NCI-H345 (cell line): Measurements from ENCODE around the gene DLG2.
"Not testable (repeated sequence)": the region's sequence is repeated elsewhere in the genome, so short reads cannot be mapped to it uniquely, and the experiment has no call there.

Source experiments
- DNase-seq: peaks from one replicate; lab custom pipeline; 2025; lab: John Stamatoyannopoulos, UW

The DLG2 gene

DNA sequence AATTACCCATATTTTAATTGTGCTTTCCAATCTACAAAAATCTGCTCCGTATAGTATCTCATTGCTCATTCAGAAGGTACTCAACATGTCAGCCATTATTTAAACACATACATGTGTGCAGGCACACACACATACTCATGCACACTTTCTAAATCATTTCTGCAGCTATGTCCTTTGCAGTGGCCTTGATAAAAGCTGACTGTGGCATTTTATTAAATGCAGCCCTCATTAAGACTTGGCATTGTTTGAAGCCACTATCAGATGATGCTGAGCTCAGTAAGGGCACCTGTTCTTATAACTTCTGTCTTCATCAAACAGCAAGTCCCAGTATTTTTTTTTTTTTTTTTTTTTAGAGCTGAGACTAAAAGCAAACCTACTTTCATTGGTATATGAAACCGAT, 1269.1 kb downstream of the DLG2 start:
- no peak for DNase-seq

GRCh38 chr11:84355911-84356310, 1271.2 kb downstream of the DLG2 start:
- DNase-seq, result no peak

- DNase-seq, result no peak
These were observed 1281.5 kb downstream of the DLG2 start for GRCh38 chr11:84345597-84345996.

DNA sequence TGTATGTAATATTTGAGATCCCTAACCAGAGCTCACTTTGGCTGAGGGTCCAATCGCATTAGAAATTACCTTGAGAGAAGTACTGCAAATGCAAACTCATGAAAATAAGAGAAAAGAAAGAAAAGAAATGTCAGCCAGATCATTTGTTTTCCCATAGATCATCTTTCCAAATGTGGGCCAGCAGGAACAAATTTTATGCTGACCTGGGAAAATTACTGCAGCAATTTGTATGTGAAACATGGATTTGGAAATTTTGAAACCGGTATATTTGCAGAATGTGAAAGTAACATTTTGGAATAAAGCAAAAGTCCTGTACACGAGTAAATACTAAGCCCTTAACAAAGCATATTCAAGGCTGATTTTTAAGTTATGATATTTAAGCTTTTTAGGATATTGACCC, 1282.1 kb downstream of the DLG2 start:
- no peak for DNase-seq

GRCh38 chr11:84339796-84340195, 1287.3 kb downstream of the DLG2 start:
- no peak for DNase-seq

GRCh38 chr11:84333221-84333620, 1293.9 kb downstream of the DLG2 start:
- DNase-seq, result no peak

DNA sequence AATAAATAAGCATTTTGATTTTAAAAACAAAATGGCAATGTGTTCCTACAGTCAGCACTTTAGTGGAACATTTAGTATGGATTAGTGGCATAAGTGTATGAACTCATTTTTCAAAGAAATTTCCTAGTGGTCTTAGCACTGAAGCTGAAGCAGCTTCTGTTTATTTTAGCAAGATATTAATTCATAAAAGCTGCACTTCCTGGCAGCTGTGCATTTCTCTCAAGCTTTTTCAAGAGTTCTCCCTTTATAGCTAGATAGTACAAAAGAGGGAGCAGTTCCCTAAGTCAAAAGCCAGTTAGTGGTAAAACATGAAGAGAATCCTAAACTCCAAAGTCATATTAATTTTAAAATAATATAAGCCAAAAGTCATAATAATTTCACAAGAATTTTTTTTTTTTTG, 1304.9 kb downstream of the DLG2 start:
- DNase-seq, result no peak

DNA sequence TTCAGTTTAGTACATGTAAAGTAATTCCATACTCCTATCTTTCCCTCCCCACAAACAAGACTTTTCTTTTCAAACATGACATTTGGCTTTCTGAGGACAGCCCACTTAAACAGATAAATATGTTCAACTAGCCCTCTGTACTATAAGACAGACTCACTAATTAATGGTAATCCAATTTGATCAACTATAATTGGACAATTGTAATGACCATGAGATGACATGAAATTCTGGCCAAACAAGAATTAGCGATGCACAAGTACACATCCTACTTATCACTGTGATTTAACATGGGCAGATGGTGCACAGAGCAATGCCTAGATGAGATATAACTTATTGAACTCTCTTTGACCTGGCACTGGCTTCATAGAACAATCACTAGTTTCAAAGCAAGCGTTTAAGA, 1307.3 kb downstream of the DLG2 start:
- no peak for DNase-seq

GRCh38 chr11:84316866-84317555, 1310.1 kb downstream of the DLG2 start:
- DNase-seq, result no peak

DNA sequence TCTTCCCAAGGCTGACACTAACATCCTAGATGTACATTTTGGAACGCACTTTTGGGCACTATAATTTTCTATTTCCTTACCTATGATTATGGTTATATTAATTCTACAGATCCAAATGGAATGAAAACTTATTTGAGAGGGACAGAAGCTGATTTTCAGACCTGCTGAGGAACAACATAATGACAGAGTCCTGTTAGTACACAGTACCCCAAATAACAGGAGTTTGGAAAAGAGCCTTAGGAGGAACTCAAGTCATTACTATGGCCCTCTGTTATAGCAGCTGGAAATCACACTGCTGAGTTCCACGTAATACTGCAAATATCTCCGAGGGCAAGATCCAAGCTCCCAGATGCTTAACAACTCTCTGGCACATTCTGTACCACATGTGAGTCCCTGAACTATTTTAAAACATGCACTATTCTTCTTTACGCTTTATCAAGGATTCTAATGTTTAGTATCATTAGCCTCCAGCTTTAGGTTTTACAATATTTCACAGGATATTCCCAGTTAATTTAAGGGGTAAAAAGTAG, 1313.2 kb downstream of the DLG2 start:
- DNase-seq, result no peak

DNA sequence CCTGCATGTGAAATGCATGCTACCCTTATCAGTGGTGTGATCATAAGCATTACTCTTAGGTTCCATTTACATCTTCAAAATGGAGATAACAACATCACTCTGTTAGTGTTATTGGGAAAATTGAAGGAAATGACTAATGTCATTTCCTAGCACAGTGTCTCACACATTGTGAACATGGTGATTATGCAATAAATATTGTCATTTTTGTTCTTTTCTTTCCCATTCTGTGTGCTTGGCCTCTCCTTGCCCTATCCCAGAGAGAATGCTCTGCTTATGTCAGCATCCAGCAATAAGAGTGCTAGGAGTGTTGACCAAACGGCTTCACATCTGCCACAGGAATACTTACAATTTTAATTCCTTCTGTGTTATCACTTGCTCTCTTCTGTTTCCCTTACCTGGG, 1316.9 kb downstream of the DLG2 start:
- no peak for DNase-seq

GRCh38 chr11:84308491-84308890, 1318.7 kb downstream of the DLG2 start:
- not testable (repeated sequence) for DNase-seq

DNA sequence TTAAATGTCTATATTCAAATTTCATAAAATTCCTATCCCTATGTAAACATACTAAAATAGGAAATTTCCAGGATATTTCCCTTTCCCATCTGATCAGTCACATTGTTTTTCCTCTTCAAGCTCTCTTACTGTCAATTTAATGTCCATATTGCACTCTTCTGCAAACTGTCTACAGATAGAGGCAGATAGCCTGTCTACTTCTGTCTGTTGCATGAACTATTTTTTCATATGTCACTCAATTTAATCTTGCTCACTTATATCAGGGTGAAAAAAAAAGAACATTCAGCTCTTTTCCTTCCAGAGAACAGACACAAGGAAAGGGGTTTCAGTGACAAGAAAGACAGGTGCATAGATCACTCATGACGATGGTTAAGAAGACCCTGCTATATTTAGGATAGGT, 1327.1 kb downstream of the DLG2 start:
- no peak for DNase-seq

- no peak for DNase-seq
These were observed 1329.6 kb downstream of the DLG2 start for GRCh38 chr11:84297570-84297969.

DNA sequence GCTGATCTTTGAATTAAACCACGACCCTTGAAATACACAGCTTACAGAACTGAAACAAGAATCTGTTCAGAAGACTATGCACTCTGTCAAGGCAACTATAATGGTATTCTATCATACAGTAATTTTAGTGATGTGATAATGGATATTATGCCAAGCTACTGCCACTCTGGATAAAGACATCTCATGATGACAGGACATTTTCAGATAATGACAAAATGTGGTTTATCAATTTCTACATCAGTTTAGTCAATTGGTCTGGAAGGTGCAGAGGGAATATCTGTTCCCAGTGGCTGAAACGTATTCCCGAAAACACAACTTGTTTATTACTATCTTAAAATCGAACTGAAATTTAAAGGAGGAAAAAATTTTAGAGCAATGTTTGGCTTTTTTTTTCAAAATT, 1331.3 kb downstream of the DLG2 start:
- DNase-seq, result no peak

GRCh38 chr11:84292955-84293354, 1334.2 kb downstream of the DLG2 start:
- no peak for DNase-seq

DNA sequence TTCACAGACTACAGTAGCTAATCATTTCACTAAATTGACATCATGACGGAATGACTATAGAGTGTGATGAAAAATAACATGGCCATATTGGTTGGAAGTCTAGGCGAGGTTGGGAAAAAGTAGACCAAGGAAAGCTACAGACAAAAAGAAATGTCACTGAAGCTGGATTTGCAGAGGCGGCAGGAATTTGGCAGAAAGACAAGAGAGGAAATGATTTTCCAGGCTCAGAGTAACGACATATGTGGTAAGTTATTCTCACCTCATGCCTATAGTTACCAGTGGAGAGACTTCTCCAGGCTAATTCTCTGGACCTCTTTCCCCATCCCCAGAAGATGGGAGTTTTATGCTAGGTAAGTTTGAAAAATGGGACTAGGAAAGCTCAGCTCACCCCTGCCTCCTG, 1335.1 kb downstream of the DLG2 start:
- no peak for DNase-seq

GRCh38 chr11:84290647-84291046, 1336.5 kb downstream of the DLG2 start:
- no peak for DNase-seq

DNA sequence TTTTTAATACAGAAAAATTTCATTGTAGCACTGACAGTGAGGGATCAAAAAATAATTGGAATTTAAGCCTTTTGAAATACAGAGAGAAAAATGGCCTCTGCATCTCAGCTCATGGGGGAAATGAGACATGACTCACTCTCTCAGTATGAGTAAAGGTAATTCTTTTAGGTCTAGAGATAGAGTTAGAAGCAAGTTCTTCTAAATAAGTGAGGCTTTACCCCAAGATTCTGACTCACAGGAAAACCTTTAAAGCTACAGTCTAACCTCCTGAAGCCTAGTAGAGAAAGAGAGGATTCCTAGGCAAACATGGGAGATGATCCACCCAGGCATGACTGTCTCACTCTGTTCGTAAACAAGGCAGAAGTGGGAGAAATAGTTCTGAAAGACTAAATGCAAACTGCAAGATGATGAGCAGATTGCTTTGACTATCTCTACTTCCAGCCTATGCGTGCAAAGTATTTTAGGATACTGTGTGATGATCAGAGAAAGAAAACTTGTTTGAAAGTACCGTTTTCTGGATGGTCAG, 1337.7 kb downstream of the DLG2 start:
- DNase-seq, result no peak

- no peak for DNase-seq
These were observed 1353.6 kb downstream of the DLG2 start for GRCh38 chr11:84273541-84273940.

GRCh38 chr11:84270466-84270865, 1356.7 kb downstream of the DLG2 start:
- no peak for DNase-seq

GRCh38 chr11:84264066-84264465, 1363.1 kb downstream of the DLG2 start:
- no peak for DNase-seq

- no peak for DNase-seq
These were observed 1365.4 kb downstream of the DLG2 start for GRCh38 chr11:84261707-84262106.

DNA sequence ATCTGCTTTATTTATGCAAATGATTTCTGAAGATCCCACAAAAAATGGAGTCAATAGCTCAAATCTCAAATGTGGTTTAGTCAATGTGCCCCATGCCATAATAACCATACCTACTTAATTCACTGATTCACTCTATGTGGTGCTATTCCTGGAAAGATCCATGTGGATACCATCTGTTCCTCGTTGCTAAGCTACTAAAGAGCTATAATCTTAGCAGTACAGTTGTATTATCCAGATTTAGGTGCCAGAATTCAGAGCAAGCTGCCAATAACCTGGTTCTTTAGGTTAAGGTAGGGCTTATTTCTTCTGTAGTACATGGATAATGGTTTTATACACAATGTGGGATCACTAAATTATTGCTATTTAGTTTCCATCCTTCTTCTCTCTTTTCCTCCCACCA, 1366.3 kb downstream of the DLG2 start:
- no peak for DNase-seq
